NB4 (cell line): Measurements from ENCODE around the gene ENPP6.

ENCODE experiments used
- MYC ChIP-seq: IDR thresholded peaks from 2 replicates; pipeline ENCODE4 v1.6.1; 2011; ENCODE audit warnings: low read depth, low read length
- POLR2A ChIP-seq: IDR thresholded peaks from 2 replicates; pipeline ENCODE4 v1.6.1; 2011; ENCODE audit warnings: mild to moderate bottlenecking; ENCODE audit not compliant: insufficient read length; ENCODE audit errors: extremely low read depth
- TF ChIP-seq, protein P1 (sequence below): IDR thresholded peaks from one replicate; pipeline ENCODE4 v1.5.1; 2012; ENCODE audit warnings: low read depth, low read length
- TF ChIP-seq, protein P2 (sequence below): IDR thresholded peaks from 2 replicates; pipeline ENCODE4 v1.6.1; 2011; ENCODE audit warnings: low read depth, low read length

DNA sequence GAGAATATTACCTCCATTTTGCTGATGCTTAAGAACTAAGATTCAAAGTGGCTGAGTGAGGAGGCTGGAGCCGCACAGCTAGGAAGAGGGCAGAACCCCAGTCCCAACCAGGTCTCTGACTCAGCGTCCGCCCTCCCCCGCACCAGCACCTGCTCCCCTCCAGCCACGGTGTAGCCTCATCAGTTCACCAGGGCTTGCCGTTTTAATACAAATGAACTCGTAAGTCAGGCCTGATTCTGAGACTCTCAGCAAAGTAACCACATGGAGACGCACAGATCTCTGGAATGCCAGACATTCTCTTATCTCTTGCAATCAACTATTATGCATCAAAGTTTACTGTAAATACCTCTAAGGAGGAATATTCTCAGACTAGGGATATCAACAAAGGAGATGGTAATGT is 52.4 kb downstream of the ENPP6 start:
- no peak for TF ChIP-seq POLR2A
- TF ChIP-seq, protein P1, sequence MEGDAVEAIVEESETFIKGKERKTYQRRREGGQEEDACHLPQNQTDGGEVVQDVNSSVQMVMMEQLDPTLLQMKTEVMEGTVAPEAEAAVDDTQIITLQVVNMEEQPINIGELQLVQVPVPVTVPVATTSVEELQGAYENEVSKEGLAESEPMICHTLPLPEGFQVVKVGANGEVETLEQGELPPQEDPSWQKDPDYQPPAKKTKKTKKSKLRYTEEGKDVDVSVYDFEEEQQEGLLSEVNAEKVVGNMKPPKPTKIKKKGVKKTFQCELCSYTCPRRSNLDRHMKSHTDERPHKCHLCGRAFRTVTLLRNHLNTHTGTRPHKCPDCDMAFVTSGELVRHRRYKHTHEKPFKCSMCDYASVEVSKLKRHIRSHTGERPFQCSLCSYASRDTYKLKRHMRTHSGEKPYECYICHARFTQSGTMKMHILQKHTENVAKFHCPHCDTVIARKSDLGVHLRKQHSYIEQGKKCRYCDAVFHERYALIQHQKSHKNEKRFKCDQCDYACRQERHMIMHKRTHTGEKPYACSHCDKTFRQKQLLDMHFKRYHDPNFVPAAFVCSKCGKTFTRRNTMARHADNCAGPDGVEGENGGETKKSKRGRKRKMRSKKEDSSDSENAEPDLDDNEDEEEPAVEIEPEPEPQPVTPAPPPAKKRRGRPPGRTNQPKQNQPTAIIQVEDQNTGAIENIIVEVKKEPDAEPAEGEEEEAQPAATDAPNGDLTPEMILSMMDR: no peak
- no peak for TF ChIP-seq MYC
- TF ChIP-seq, protein P2, sequence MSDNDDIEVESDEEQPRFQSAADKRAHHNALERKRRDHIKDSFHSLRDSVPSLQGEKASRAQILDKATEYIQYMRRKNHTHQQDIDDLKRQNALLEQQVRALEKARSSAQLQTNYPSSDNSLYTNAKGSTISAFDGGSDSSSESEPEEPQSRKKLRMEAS: no peak
